ENCODE data around the gene SORCS3.
A peak's percentile ranks its signal among the peaks of the same experiment; 100 is the strongest.

SORCS3 gene

GRCh38 chr10:104648421-104648820 is 7.3 kb downstream of the SORCS3 start:
- DNase-seq: no peak

- DNase-seq: no peak
These were observed 9.0 kb downstream of the SORCS3 start for GRCh38 chr10:104650072-104650471.

GRCh38 chr10:104650635-104651331 is 9.7 kb downstream of the SORCS3 start:
- DNase-seq: no peak

GRCh38 chr10:104657036-104657435 is 15.9 kb downstream of the SORCS3 start:
- no peak for DNase-seq

GRCh38 chr10:104657457-104657856 is 16.4 kb downstream of the SORCS3 start:
- no peak for DNase-seq

- DNase-seq: no peak
These were observed 17.0 kb downstream of the SORCS3 start for GRCh38 chr10:104658067-104658466.

- DNase-seq: no peak
These were observed 18.7 kb downstream of the SORCS3 start for GRCh38 chr10:104659809-104660208.

GRCh38 chr10:104663076-104663475 is 22.0 kb downstream of the SORCS3 start:
- no peak for DNase-seq

- DNase-seq: no peak
These were observed 22.5 kb downstream of the SORCS3 start for GRCh38 chr10:104663563-104663962.

GRCh38 chr10:104664205-104664604 is 23.1 kb downstream of the SORCS3 start:
- no peak for DNase-seq

GRCh38 chr10:104665174-104665573 is 24.1 kb downstream of the SORCS3 start:
- no peak for DNase-seq

- no peak for DNase-seq
These were observed 25.0 kb downstream of the SORCS3 start for GRCh38 chr10:104666106-104666505.

- no peak for DNase-seq
These were observed 35.8 kb downstream of the SORCS3 start for GRCh38 chr10:104676874-104677273.

GRCh38 chr10:104678658-104679057 is 37.6 kb downstream of the SORCS3 start:
- no peak for DNase-seq

- DNase-seq: peak; percentile 55
These were observed 39.6 kb downstream of the SORCS3 start for GRCh38 chr10:104680467-104681401.

GRCh38 chr10:104681485-104681884 is 40.4 kb downstream of the SORCS3 start:
- DNase-seq: no peak

- DNase-seq: no peak
These were observed 42.5 kb downstream of the SORCS3 start for GRCh38 chr10:104683567-104683966.

- DNase-seq: no peak
These were observed 45.7 kb downstream of the SORCS3 start for GRCh38 chr10:104686829-104687228.

- no peak for DNase-seq
These were observed 47.4 kb downstream of the SORCS3 start for GRCh38 chr10:104688251-104689042.

- DNase-seq: no peak
These were observed 48.0 kb downstream of the SORCS3 start for GRCh38 chr10:104689105-104689504.

- DNase-seq: no peak
These were observed 48.5 kb downstream of the SORCS3 start for GRCh38 chr10:104689547-104689946.

GRCh38 chr10:104690101-104690500 is 49.0 kb downstream of the SORCS3 start:
- no peak for DNase-seq

- no peak for DNase-seq
These were observed 49.9 kb downstream of the SORCS3 start for GRCh38 chr10:104690959-104691358.
